Mucosa of stomach (tissue), 1 donor: Measurements from ENCODE around the gene RNF13.
"Not testable (repeated sequence)": the region's sequence is repeated elsewhere in the genome, so short reads cannot be mapped to it uniquely, and the experiment has no call there.

Experiments used
- H3K27me3 ChIP-seq: one replicate; pipeline ENCODE4 v1.7.0; 2013; ENCODE audit warnings: mild to moderate bottlenecking, low read length; ENCODE audit not compliant: control insufficient read depth, insufficient read depth
- H3K36me3 ChIP-seq: one replicate; pipeline ENCODE4 v1.7.0; 2013; ENCODE audit warnings: low read length; ENCODE audit not compliant: control insufficient read depth, insufficient read depth
- H3K4me1 ChIP-seq: one replicate; pipeline ENCODE4 v1.7.0; 2013; ENCODE audit warnings: mild to moderate bottlenecking, low read length; ENCODE audit not compliant: control insufficient read depth, insufficient read depth
- H3K4me3 ChIP-seq: one replicate; pipeline ENCODE4 v1.7.0; 2013; ENCODE audit warnings: low read length
- H3K9ac ChIP-seq: one replicate; pipeline ENCODE4 v1.7.0; 2013; ENCODE audit warnings: mild to moderate bottlenecking, low read length, moderate library complexity
- H3K9me3 ChIP-seq: one replicate; pipeline ENCODE4 v1.7.0; 2013; ENCODE audit warnings: mild to moderate bottlenecking, low read length, moderate library complexity; ENCODE audit not compliant: control insufficient read depth
- donor health status: Pancreatic carcinoma.

The RNF13 gene

DNA sequence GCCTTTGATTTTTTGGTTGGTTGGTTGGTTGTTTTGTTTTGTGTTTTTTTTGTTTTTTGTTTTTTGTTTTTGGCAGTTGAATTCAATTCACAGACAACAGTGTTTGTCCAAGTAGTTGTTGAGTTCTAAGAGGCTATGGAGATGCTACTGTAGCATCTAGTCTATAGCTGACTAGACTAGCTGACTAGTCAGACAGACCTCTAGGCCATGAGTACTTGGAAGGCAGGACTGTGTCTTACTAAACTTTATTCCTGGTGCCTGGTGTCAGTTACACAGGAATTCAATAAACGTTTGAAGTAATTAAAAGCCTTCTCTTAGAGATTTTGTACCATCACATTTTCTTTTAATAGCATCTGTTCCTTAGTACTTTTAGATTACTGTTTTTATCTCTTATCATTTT is 35.7 kb downstream of the RNF13 start:
- Histone ChIP-seq H3K4me3 (no peak overlapping the region), H3K4me1 (no peaks in the 10 kb centered on the region), H3K9me3 (no peaks in the 10 kb centered on the region), H3K27me3 (no peaks in the 10 kb centered on the region), H3K36me3 (no peaks in the 10 kb centered on the region), H3K9ac (no peak overlapping the region)

DNA sequence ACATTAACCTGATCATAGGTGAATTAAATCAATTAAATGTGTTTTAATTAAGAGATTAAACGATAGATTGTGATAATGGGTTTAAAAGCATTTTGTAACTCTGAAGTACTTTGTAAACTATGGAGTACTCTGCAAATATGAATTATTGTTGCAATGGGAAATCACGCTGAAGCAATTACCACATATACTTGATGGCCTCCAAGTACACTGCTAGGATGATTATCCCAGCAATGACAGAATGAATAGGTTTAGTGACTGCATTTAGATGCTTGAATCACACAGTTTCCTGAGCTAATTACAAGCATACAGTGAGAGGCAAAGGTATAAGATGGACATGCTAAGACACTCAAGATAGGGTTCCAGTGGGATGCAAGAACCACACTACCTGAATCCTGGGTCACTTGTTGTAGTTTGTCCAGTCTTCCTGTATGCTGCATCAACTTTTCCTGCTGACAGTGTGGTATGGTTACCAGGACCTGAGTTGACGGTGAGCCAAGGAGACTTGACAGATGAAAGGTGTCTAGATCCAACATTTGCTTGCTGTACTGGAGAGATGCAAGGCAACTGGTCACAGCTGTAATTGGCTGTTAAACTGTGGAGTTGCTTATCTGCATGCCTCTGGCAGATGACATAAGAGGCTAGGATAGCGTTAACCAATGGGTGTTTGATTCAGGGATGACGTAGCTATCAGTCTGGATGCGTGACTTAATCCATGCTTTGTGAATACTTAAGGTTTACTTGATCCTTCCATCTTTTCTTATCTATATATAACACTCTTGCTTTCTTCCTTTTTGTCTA is 38.0 kb downstream of the RNF13 start:
- Histone ChIP-seq H3K9ac (no peak overlapping the region), H3K27me3 (no peaks in the 10 kb centered on the region), H3K9me3 (no peaks in the 10 kb centered on the region), H3K4me3 (no peak overlapping the region), H3K36me3 (no peaks in the 10 kb centered on the region), H3K4me1 (no peaks in the 10 kb centered on the region)

DNA sequence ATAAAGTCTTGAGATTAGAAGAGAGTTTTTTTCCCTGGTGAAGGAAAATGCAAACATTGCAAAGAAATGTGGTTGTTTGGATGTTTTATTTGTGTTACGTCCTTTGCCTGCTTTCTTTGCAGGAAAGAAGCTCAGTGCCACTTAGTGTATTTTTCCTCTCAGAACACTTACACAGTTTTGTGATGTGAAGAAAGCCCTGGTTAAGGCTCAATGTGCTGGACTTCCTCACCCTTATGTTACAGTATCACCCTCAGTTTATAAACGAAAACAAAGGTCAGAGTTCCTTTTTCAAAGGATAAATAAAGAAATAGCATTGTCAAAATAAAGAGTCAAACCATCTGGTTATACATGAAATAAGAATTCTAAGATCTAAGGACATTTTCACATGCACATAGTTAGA is 45.9 kb downstream of the RNF13 start:
- H3K4me1 ChIP-seq = no peaks in the 10 kb centered on the region
- H3K27me3 ChIP-seq = no peaks in the 10 kb centered on the region
- no peak overlapping the region for H3K4me3 ChIP-seq
- H3K9ac ChIP-seq = no peak overlapping the region
- no peaks in the 10 kb centered on the region for H3K36me3 ChIP-seq
- no peaks in the 10 kb centered on the region for H3K9me3 ChIP-seq

DNA sequence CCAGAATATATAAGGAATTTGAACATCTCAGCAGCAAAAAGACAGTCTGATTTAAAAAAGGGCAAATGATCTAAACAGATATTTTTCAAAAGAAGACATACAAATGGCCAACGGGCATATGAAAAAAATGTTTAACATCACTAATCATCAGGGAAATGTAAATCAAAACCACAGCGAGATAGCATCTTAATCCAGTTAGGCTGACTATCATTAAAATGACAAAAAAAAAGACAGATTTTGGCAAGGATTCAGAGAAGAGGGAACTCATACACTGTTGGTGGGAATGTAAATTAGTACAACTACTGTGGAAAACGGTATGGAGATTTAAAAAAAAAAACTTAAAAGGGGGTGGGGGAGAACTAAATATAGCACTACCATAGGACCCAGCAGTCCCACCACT is 47.9 kb downstream of the RNF13 start:
- Histone ChIP-seq H3K9ac (no peak overlapping the region), H3K9me3 (no peaks in the 10 kb centered on the region), H3K4me1 (no peaks in the 10 kb centered on the region), H3K4me3 (no peak overlapping the region), H3K27me3 (no peaks in the 10 kb centered on the region), H3K36me3 (no peaks in the 10 kb centered on the region)

DNA sequence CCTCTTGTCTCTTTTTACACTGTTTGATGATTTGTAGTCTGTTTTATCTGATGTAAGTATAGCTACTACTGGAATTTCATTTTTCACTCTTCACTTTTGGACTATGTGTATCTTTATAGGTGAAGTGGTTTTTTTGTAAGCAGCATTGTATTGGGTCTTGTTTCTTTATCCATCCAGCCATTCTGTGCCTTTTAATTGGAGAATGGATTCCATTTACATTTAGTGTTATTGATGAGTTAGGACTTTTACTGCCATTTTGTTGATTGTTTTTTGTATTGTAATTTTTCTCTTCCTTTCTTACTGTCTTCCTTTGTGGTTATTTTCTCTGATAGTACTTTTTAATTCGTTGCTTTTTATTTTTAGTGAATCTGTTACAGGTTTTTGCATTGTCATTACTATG is 54.5 kb downstream of the RNF13 start:
- no peaks in the 10 kb centered on the region for H3K27me3 ChIP-seq
- no peaks in the 10 kb centered on the region for H3K9me3 ChIP-seq
- no peaks in the 10 kb centered on the region for H3K36me3 ChIP-seq
- H3K9ac ChIP-seq = no peak overlapping the region
- H3K4me3 ChIP-seq = no peak overlapping the region
- H3K4me1 ChIP-seq = no peaks in the 10 kb centered on the region

- Histone ChIP-seq H3K36me3 (no peaks in the 10 kb centered on the region), H3K9ac (no peak overlapping the region), H3K4me1 (no peaks in the 10 kb centered on the region), H3K9me3 (no peaks in the 10 kb centered on the region), H3K4me3 (no peak overlapping the region), H3K27me3 (no peaks in the 10 kb centered on the region)
Observed at GRCh38 chr3:149871855-149872254, 58.8 kb downstream of the RNF13 start.

DNA sequence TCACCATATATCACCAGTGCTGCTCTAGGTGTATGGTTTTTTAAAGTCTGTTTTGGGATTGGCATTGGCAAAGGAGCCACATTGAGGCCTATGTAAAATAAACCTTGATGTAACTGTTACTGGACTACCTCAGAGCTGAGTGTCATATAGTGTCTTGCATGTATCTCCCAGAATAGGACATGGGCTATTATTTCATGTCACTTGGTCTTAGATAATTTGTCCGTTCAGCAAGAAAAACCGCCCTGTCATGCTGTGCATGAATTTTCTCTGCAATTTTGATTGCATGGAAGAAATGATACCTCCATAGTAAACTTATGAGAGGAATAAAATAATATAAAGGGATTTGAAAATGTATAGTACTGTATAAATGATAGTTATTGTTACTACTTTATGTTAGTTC is 59.6 kb downstream of the RNF13 start:
- Histone ChIP-seq H3K27me3 (no peaks in the 10 kb centered on the region), H3K4me1 (no peaks in the 10 kb centered on the region), H3K36me3 (no peaks in the 10 kb centered on the region)

DNA sequence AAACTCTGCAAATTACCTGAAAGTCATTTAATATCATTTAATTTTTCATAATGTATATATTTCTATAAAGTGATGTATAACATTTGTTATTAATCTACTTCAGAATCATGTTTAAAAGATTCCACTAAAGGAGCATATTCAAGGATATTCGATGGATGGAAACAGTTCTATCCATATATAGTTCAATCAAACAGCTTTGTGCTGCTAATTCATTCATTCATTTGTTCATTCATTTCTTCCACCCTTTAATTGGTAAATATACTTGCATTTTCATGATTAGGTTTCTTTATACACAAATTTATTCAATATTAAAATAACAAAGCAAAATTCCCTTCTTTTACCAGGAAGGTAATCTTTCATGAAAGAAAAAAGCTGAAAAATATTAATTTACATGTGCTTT is 64.7 kb downstream of the RNF13 start:
- Histone ChIP-seq H3K9me3 (no peaks in the 10 kb centered on the region), H3K4me3 (no peak overlapping the region), H3K36me3 (no peaks in the 10 kb centered on the region), H3K9ac (no peak overlapping the region), H3K27me3 (no peaks in the 10 kb centered on the region), H3K4me1 (no peaks in the 10 kb centered on the region)

More for the DNA sequence above, 59.6 kb downstream of the RNF13 start:
- Histone ChIP-seq H3K9me3 (no peaks in the 10 kb centered on the region), H3K9ac (no peak overlapping the region), H3K4me3 (no peak overlapping the region)

- H3K36me3 ChIP-seq = no peaks in the 10 kb centered on the region
- no peaks in the 10 kb centered on the region for H3K4me1 ChIP-seq
- H3K4me3 ChIP-seq = no peak overlapping the region
- H3K27me3 ChIP-seq = no peaks in the 10 kb centered on the region
- no peaks in the 10 kb centered on the region for H3K9me3 ChIP-seq
- no peak overlapping the region for H3K9ac ChIP-seq
Observed at GRCh38 chr3:149879872-149880271, 66.9 kb downstream of the RNF13 start.

- Histone ChIP-seq H3K36me3 (no peaks in the 10 kb centered on the region), H3K9ac (no peak overlapping the region), H3K27me3 (no peaks in the 10 kb centered on the region), H3K4me3 (no peak overlapping the region), H3K9me3 (no peaks in the 10 kb centered on the region), H3K4me1 (no peaks in the 10 kb centered on the region)
Observed at GRCh38 chr3:149881879-149882278, 68.9 kb downstream of the RNF13 start.

GRCh38 chr3:149883134-149883533 is 70.1 kb downstream of the RNF13 start:
- no peaks in the 10 kb centered on the region for H3K36me3 ChIP-seq
- no peak overlapping the region for H3K4me3 ChIP-seq
- H3K27me3 ChIP-seq = no peaks in the 10 kb centered on the region
- H3K9ac ChIP-seq = no peak overlapping the region
- no peaks in the 10 kb centered on the region for H3K4me1 ChIP-seq
- H3K9me3 ChIP-seq = no peaks in the 10 kb centered on the region

GRCh38 chr3:149883860-149884259 is 70.8 kb downstream of the RNF13 start:
- not testable (repeated sequence) for H3K4me1 ChIP-seq, H3K27me3 ChIP-seq, H3K9ac ChIP-seq, H3K9me3 ChIP-seq, H3K36me3 ChIP-seq, H3K4me3 ChIP-seq

DNA sequence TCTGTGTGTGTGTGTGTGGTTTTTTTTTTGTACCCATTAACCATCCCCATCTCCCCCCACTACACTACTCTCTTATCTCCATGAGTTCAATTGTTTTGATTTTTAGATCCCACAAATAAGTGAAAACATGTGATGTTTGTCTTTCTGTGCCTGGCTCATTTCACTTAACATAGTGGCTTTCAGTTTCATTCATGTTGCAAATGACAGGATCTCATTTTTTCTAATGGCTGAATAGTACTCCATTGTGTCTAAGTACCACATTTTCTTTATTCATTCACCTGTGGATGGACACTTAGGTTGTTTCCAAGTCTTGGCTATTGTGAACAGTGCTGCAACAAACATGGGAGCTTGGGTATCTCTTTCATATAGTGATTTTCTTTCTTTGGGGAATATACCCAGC is 71.8 kb downstream of the RNF13 start:
- H3K4me3 ChIP-seq, H3K9me3 ChIP-seq, H3K27me3 ChIP-seq, H3K9ac ChIP-seq, H3K36me3 ChIP-seq, H3K4me1 ChIP-seq: not testable (repeated sequence)
